HG03460 (cell line): ENCODE measurements around the gene SLC26A3.
"Not testable (repeated sequence)": the region's sequence is repeated elsewhere in the genome, so short reads cannot be mapped to it uniquely, and the experiment has no call there.

Experiments
- ATAC-seq: cut with Tn5 transposase; IDR thresholded peaks from one replicate; pipeline ENCODE4 v1.9.1; 2021; ENCODE audit not compliant: unreplicated experiment

The SLC26A3 gene

DNA sequence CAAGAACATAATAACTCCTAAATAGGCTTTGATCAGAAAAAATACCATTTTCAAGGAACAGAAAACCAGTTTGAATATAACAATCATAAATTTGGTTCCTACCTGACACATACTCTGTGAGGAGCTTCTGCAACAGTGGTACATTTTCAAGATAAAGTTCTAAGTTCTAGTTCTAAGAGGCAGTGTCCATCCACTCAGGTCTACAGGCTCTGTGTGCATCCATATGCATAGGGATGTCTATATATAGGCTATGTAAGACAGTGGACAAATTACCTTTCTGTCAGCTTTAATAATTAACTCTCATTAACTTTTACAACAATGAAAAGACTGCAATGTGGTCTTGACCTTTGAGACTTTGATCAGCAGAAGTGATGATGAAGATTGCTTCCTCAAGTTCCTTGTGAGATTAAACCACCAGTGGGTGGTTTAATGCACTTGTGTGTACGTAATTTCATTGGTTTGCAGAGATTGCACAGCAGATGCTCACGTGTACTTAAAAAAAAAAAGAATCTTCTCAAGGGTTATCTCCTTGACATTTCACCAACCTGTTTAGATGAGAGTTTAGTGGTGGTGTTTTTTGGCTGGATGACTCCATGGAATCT is at the start of gene SLC26A3:
Gene SLC26A3, minus strand, starts transcription at position 215 of the 602 bp plus-strand sequence. CDS start 8,714 bp downstream, outside the sequence.
- ATAC-seq, result no peak

DNA sequence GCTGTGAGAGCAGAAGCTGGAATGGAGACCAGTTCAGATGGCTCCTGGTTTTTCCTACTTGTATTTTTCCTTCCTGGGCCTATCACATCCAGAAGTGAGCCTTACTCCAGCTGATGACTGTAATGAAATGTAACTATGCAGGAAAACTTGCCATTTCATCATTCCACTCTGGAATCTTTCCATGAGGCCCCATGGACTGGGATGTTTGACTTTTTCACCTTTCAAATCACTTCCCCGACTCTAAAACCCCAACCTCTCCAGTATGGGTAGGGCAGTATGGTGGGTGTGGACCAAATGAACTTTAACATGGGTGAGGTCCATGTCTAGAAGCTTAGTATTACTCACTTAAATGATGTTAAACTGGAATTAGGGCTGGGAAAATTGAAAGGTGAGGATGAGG is 47.6 kb upstream of the SLC26A3 start:
- no peak for ATAC-seq

DNA sequence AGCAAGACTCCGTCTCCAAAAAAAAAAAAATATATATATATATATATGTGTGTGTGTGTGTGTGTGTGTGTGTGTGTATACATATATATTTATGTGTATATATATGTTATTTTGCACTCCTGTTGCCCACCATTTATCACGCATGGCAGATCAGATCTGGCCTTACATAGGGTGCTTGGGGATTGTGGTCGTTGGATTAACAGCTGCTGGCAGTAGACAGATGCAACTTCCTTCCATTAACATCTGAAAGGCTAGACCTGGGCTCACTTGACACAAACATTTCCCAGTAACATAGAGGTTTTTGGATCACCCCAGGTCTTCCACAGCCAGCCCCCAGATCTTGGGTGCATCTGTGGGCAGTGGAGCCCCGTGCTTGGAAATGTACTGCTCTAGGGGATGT is 47.2 kb upstream of the SLC26A3 start:
- ATAC-seq, result no peak

DNA sequence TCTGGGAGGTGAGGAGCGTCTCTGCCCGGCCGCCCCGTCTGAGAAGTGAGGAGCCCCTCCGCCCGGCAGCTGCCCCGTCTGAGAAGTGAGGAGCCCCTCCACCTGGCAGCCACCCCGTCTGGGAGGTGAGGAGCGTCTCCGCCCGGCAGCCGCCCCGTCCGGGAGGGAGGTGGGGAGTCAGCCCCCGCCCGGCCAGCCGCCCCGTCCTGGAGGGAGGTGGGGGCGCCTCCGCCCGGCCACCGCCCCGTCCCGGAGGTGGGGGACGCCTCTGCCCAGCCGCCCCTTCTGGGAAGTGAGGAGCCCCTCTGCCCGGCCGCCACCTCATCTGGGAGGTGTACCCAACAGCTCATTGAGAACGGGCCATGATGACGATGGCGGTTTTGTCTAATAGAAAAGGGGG is 45.2 kb upstream of the SLC26A3 start:
- ATAC-seq, result not testable (repeated sequence)

DNA sequence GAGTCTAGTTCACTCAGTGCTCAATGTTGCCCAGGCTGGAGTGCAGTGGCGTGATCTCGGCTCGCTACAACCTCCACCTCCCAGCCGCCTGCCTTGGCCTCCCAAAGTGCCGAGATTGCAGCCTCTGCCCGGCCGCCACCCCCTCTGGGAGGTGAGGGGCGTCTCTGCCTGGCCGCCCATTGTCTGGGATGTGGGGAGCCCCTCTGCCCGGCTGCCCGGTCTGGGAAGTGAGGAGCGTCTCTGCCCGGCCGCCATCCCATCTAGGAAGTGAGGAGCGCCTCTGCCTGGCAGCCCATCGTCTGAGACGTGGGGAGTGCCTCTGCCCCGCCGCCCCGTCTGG is 44.8 kb upstream of the SLC26A3 start:
- ATAC-seq, result not testable (repeated sequence)

DNA sequence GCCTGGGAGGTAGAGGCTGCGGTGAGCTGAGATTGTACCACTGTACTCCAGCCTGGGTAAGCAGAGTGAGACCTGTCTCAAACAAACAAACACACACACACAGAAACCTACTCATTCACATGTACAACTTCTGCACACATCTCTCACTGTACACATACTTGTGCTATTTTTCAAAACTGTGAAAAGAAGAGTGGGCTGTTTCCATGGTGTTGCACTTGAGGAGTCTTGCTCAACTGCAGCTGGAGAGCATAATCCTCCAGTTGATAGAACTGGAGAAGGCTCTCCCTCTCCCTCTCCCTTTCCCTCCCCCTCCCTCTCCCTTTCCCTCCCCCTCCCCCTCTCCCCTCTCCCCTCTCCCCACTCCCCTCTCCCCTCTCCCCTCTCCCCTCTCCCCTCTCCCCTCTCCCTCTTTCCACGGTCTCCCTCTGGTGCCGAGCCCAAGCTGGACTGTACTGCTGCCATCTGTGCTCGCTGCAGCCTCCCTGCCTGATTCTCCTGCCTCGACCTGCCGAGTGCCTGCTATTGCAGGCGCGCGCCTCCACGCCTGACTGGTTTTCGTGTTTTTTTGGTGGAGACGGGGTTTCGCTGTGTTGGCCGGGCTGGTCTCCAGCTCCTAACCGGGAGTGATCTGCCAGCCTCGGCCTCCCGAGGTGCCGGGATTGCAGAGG is 44.3 kb upstream of the SLC26A3 start:
- ATAC-seq, result no peak

DNA sequence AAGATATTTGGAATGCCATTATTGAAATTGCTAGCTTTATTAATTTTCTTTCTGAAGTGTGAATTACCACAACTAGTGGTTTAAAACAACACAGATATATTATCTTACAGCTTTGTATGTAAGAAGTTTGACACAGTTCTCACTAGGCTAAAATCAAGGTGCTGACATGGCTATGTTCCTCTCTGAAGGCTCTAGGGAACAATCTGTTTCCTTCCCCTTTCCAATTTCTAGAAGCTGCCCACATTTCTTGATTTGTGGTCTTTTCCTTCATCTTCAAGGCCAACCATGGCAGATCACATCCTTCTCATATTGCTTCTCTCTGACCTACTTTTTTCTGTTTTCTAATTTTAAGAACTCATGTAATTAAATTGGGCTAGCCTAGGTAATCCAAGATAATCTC is 43.3 kb upstream of the SLC26A3 start:
- ATAC-seq, result no peak

DNA sequence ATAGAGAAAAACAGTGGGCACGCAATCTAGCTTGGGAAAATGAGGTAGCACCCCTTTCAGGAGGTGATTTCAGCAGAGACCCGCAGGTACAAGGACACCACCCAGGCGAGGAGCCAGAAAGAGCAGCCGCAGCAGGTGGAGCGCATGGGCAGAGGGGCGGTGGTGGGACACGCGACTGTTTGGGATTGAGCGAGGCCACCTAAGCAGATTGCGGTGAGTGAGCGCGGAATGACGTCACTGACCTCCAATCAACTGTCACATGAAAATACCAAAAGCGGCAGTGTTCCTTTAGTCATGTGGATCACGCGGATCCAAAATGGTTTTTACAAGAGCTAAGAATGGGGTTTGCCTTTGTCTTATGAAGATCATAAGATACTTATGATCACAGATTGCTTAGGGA is 40.2 kb upstream of the SLC26A3 start:
- ATAC-seq, result no peak

DNA sequence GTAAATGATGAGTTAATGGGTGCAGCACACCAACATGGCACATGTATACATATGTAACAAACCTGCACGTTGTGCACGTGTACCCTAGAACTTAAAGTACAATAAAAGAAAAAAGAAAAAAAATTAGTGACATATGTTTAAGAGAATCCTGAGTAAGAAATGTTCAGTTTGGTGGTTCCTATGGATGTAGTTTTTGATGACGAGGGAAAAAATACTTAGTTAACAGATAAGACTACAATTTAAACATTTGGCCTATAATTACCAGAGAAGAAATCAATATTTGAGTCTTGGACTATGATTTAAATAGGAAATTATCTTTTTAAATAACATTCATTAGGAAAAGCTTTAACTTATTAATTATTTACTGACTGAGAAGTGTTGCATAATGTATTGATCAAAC is 39.2 kb upstream of the SLC26A3 start:
- ATAC-seq, result no peak

DNA sequence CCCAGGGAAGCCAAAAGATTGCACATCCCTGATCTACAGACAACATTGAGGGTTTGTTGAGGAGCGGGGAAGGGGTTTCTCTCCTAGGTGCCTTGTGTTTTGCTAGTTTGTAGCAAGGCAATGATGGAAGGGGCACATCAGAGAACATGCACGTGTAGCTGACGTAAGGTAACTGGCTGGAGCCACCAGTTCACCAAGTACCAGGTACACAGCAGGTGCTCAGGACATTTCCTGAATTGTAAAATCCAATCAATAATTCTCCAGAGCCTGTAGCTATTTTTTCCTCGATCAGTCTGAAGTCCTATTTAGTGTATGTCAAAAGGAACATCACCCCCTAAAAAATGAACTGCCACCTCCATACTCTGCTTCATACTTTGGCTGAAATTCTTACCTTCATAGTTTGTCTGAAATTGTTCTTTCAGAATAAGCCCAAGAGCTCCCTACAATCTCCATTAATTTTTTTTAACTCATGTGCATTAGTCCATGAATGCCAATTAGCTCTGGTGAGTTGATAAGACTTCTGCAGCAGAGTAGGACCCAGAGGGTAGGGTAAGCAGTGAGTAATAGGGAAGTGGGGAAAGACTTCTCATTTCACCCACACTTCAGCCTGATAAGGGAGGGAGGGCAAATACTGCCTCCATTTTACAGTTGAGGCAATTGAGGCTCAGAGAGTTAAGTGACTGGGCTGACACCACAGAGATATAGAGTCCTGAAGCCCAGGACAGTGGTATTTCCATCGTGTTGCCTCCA is 36.0 kb upstream of the SLC26A3 start:
- no peak for ATAC-seq

DNA sequence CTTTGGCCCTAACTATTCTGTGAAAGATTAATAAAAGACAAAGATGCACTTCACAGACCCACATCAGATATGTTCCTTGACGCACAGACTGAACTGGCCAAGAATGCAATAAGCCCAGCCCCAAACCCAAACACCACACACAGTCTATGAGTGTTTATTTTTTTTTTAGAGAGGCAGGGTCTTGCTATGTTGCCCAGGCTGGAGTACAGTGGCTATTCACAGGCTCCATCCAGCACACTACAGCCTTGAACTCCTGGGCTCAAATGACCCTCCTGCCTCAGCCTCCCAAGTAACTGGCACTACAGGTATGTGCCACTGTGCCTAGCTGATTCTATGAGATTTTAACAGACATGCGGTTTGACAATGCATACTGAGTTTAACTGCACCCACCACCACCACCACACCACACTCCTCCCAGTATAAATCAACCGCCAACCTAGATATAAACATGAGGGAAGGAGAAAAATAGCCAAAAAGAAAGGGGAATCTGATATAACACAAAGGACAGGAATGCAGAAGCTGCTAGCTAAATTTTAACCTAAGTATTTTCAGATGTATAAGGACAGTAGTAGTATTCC is 35.1 kb upstream of the SLC26A3 start:
- ATAC-seq, result no peak

DNA sequence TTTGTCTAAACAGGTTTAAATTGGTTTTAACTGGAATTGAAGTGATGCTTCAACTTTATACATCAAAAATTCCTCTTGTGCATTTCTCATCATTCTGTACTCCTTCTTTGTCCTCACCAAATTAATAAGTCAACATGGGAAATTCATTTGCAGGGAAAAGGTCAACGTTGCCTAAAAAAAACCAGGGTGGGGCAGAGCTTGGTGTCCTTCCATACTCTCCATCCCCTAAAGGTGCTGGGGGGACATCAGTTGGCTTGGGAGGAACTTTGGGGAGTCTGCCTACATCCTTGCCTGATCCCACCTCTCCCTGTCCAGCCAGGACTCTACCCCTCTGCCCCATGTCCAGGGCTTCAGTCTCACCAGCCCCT is 34.1 kb upstream of the SLC26A3 start:
- ATAC-seq, result no peak

DNA sequence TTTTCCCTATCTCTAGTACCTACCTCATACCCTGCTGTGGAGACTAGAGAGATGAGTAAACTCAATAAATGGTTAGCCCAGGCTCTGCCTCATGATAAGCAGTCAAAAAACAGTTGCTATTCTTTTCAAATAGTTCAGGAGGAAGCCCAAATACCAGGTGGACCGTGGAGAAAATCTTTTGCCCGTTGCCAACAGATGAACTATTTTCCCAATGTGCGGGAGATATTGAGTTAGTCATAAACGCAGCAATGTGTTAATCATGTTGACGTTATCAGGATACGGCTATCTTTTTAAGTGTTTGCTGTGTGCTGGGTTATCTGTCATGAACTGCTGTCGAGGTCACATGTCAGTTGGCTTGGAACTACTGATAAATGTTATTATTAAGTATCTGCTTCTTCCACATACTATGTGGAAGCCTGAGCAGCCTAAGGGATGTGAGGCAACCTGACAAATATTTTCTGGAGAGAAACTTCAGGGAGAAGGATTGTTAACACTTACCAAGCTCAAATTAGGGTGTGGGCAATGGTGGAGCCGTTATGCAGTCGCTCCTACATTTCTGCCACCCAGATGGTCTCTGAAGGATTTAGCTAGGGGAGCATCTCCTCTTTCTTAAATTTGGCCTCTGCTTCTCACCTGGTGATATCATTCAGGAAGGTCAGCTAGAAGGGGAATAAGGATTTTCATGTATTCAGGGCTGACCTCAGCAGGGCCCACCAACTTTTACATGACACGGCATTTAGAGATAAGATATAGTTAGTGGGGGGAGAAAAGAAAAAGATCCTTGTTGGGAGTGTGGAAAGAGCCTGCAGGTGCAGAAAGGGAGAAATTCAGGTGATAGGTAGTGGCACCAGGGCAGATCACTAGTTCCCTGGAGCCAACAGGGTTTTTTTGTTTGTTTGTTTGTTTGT is 33.5 kb upstream of the SLC26A3 start:
- ATAC-seq, result no peak

DNA sequence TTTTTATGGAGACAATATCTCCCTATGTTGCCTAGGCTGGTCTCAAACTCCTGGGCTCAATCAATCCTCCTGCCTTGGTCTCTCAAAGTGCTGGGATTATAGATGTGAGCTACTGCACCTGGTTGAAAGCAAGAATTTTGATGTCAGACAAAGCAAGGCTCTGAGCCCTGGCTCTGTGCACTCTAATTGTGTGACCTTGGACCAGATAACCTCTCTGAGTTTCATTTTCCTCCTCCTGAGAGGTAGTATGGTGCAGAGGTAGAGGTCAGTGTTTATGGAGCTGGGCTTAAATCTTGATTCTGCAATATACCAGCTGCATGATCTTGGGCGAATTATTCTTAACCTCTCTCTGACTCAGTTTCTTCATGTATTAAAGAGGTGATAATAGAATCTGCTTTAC is 31.4 kb upstream of the SLC26A3 start:
- ATAC-seq, result no peak

DNA sequence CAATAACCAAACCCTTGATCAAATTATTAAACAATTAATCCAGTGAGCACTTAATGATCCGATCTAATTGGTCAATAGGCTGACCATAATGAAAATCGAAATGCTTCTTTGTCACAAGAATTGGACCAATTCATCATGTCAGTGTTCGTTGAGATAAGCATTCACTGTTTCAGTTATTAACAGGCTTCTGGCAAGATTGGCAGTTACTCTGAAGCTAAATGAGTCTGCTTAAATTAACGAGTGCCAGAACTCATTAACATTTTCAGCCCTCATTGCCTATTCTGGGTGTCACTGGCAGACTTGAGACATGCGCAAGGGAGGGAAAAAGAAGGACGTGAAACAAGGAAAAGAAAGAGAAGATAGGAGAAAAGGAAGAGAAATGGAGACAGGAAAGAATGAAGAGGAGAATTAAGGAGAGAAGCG is 30.7 kb upstream of the SLC26A3 start:
- no peak for ATAC-seq

DNA sequence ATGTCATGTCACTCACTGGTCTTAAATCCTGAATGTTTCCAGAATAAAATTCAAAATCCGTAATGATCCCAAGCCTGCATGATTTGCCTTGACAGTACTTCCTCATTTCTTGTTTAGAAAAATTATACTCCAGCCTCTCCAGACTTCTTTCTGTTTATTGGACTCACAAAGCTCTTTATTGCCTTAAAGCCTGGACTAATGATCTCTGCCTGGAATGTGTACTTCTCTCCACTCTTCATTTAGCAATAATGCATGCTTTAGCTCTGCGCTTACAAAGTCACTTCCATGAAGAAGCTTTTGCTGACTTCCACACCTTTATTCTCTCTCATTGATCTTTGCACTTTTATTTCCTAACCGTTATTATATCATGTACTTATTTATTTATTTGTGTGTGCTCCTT is 27.4 kb upstream of the SLC26A3 start:
- ATAC-seq, result no peak

DNA sequence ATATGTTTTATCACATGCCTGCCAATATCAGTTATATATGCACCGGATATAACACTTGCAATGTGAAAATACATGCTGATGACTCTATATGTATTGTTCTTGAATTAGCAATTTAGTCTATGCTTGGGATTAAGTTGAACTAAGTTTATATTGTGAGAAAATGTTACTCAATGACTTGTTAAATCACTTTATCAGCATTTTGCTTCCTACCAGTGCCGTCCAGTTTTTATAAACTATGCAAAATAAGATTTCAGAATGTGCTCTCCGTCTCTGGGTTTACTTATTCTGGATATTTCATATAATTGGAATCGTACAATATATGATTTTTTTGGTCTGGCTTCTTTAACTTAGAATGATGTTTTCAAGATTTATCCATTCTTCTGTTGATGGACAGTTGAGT is 25.5 kb upstream of the SLC26A3 start:
- ATAC-seq, result no peak

DNA sequence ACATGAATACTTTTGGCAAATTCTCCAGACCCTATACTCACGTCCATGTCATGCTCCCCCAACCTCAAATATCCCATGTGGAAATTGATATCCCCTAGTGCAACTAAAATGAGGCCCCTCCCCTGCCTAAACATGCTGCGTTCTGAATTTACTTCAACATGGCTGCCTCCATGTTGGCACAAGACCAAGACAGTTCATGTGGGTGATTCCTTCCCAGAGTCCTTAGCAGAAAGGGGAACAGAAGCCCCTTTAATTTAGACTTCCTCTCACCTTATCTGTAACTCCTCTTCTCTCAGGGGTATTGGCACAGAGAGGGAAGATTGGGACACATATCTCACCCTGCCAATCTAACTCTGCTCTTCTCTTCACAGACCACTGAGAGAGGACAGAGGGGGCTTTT is 24.5 kb upstream of the SLC26A3 start:
- ATAC-seq, result no peak

DNA sequence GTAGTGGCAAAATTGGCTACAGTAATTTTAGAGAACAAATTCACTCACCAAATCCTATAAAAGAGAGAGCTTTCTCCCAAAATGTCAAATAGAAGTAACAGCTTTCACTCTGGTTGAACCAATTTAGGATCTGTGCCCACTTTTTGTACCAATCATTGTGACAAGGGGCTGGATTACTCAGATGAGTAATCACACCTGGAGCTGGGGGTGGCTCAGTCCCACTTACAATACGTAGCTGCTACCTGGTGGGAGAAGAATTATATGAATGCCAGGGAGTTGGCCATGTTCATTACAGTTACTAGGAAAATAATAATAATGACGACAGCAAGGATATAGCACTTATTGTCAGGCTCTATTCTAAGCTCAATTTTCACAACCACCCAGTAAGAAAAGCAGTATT is 23.4 kb upstream of the SLC26A3 start:
- ATAC-seq, result no peak

DNA sequence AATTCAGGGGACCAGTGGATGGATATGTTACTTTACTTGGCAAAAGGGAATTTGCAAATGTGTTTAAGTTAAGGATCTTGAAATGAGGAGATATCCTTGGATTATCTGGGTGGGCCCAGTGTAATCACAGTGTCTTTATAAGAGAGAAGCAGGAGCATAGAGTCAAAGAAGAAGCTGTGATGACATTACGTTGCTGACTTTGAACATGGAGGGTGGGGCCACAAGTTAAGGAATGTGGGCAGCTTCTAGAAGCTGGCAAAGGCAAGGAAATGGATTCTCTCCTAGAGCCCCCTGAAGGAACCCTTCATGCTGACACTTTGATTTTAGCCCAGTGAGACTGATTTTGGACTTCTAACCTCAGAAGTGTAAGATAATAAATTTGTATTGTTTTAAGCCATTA is 21.8 kb upstream of the SLC26A3 start:
- no peak for ATAC-seq

DNA sequence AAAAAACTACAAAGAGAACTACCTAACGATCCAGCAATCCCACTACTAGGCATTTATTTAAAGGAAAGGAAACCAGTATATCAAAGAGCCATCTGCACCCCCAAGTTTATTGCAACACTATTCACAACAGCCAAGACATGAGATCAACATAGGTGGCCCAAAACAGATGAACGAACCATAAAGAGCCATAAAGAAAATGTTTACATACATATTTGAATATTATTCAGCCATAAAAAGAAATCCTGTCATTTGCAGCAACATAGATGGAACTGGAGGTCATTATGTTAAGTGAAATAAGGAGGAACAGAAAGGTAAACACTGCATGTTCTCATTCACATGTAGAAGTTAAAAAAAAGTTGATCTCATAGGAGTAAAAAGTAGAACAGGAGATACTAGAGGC is 15.6 kb upstream of the SLC26A3 start:
- no peak for ATAC-seq
